Cardiac septum (tissue), 1 donor: ENCODE measurements around the gene FAAH. TPM values are rescaled to one million over a fixed set of nuclear protein-coding genes. Genes with fewer than 3 reads are reported as not detected.

Source experiments
- DNase-seq: peaks from one replicate; pipeline ENCODE4 v3.0.0-alpha.2; 2020; ENCODE audit warnings: low spot score
- intact Hi-C: fragments of 100-400 bp; cut with DNase I; formaldehyde crosslinking; loops from one replicate; pipeline ENCODE4 v1.14.0; 2022
- total RNA-seq: library from RNA; stranded (reverse); fragmentation: NEBNext Ultra II Directional; extraction: Animal tissue kit (Norgen Biotek cat#: 25700); gene quantifications from one replicate; pipeline ENCODE4 v1.2.1, GENCODE V29; 2021
- donor health status: DM: no; HTN: no; CAD: no.

The FAAH gene
- total RNA-seq, 1 donor from 2014 or later, result 0.97 TPM

GRCh38 chr1:46444466-46444865 is 50.3 kb downstream of the FAAH start:
- DNase-seq, result no peak
- intact Hi-C loops, result no loop called here

DNA sequence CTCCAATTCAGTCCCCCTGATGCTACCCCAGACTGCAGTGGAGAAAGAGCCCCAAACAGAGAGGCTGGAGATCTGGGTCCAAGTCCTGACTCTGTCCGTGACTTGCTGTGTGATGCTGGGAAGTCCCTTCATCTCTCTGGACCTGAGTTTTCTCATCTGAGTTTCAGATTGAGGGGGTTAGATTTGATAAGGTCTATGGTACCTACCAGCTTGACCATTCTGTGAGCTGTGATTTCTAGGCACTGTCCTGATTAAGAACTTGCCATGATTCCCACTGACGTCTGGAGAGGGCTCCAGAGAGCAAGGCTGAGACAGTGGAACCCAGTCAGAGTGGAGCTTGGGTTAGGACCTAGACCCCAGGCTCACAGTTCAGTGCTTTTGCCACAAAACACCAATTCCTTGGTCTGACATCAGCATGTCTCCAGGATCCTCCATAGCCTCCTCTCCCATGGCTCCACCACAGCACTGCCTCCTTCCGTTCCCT is 51.7 kb downstream of the FAAH start:
- DNase-seq, result no peak

DNA sequence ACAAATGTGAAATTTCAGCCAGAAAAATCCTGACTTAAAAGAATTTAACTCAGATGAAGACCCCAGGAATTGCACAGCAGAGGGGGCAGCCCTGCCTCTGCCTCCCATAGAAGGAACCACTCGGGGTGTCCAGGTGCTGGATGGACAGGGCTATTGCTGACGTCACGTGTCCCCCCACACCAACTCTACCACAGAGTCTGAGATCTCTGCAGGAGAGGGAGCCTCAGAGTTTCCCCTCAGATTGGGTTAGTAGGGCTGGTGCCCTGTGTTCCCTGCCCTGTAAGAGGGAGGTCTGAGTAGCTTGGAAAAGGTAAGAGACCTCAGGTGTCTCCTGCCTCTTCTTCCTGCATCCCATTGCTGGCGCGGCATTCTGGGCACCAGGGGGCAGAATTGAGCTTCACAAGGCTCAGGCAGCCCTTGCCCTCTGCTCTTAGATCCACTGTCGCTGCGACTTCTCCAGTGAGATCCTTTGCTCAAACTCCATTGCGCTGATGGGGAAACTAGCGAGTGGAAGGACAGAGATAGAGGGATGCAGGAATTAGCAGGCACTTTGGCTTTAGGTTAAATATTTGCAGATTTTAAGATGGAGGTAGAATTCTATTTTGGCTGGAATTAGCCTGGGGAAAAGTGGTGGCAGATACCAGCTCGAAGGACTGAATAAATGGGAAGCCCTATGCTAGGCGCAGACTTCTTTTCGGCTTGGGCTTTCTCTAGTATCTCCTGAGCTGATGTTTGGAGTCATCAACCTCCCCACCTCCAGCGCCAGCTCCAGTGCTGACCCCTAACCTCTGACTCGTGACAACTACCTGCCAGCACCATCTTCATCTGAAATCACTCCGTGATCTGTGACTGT is 52.8 kb downstream of the FAAH start:
- intact Hi-C loops, result loop anchor here (1.0 kb wide), 1 partner anchor 81 kb away; no protein-coding TSS in a partner anchor

More for the DNA sequence above, 51.7 kb downstream of the FAAH start:
- intact Hi-C loops, result loop anchor here (1.0 kb wide), 1 partner anchor 82 kb away; no protein-coding TSS in a partner anchor

DNA sequence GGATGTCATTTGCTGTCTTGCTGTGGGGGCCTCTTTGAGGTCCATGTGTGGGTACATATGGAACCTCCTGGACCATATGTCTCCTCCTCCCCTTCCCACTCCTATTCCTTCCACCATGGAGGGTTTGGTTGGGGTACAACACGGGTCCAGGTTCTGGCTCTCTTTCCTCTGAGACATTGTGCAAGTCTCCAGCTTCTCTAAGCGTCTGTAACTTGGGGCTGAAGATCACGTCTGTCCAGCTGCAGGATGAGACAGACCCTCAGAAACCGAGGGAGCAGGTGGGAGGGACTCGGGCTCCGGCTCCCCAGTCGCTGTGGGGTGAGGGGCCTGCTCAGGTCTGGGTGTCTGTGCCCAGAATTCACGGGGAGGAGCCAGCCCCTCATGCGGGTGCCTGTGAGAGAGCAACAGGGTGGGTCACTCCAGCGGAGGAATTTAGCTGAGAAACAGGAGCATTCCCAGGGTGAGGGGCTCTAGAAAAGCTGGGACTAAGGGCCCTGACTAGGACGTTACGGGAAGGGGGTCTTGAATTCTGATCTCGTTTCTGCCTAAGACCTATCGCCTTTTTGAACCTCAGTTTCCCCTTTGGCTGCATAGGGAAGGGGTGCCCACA is 53.5 kb downstream of the FAAH start:
- no peak for DNase-seq
- intact Hi-C loops, result no loop called here

More for the DNA sequence above, 52.8 kb downstream of the FAAH start:
- peak; percentile 86 for DNase-seq

DNA sequence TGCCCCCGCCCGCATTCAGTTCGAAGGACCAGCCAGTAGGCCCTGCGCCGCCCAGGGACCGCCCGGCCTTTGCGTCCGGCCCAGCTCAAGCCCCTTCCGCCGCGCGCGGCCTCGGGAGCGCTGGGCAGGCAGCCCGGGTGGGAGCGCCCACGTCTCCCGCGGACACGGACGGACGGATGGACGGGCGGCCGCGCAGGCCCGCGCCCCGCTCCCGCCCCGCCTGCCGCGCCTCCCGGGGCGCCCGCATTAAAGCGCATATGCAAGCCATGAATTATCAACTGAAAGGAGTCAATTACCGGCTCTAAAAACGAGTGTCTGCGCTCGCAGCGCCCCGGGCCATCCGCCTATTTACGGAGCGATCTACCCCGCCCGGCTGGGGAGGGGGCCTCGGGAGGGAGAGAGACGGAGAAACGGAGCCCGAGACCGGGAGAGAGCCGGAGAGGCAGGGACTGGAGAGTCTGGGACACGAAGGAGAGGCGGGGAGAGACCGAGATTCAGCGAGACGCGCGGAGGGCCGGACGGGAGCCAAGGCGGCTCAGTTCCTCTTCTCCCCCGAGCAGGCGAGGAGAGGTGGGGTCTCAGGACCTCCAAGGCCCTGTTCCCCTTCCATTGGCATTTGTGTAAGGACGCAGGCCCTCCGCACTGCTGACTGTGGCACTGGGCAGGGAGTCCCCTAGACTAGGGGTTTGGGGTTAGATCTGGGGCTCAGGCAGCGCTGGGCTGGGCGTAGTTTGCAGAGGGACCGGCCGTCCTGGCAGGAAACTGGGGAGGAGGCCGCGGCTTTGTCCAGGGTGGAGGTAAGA is 54.2 kb downstream of the FAAH start:
- intact Hi-C loops, result no loop called here
- DNase-seq, result no peak

DNA sequence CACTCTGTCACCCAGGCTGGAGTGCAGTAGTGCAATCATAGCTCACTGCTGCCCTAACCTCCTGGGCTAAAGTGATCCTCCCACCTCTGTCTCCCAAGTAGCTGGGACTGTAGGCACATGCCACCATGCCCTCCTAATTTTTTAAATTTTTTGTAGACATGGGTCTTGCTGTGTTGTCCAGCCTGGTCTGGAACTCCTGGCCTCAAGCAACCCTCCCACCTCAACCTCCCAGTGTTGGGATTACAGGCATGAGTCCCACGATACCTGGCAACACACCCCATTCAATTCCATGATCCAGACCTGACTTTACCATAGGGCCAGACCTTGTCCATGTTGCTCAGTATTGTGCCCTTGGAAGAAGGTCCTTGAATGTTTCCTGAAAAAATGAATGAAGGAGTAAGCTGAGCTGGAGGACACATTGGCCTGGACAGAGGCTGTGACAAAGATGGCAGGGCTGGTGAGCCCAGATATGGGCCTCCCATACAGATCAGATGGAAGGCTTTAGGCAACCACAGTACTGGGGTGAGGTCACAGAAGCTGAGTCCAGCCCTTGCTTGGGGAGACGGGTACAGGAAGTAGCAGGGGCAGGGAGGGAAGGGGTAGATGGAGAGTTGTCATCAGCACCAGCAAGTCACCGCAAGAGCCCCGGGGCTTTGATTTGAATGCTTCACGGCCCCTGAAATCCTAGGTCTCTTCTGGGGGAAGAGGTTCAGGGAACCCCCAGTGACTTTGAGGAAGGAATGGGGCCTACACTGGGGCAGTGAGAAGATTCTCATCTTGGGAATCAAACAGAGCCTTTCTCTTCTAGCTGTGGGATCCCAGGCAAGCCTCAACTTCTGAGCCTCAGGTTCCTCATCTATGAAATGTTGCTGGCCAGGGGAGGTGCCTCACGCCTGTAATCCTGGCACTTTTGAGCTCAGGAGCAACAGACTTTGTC is 55.4 kb downstream of the FAAH start:
- intact Hi-C loops, result no loop called here
- DNase-seq, result no peak

GRCh38 chr1:46450160-46450517 is 56.0 kb downstream of the FAAH start:
- intact Hi-C loops, result no loop called here
- DNase-seq, result no peak

GRCh38 chr1:46451948-46452930 is 58.1 kb downstream of the FAAH start:
- intact Hi-C loops, result no loop called here

GRCh38 chr1:46452931-46453325 is 58.8 kb downstream of the FAAH start:
- intact Hi-C loops, result no loop called here
- no peak for DNase-seq

More at GRCh38 chr1:46451948-46452930, 58.1 kb downstream of the FAAH start:
- DNase-seq, result no peak

GRCh38 chr1:46453449-46453848 is 59.3 kb downstream of the FAAH start:
- DNase-seq, result no peak
- intact Hi-C loops, result no loop called here

- intact Hi-C loops, result no loop called here
- no peak for DNase-seq
These were observed 61.8 kb downstream of the FAAH start for GRCh38 chr1:46455951-46456350.

DNA sequence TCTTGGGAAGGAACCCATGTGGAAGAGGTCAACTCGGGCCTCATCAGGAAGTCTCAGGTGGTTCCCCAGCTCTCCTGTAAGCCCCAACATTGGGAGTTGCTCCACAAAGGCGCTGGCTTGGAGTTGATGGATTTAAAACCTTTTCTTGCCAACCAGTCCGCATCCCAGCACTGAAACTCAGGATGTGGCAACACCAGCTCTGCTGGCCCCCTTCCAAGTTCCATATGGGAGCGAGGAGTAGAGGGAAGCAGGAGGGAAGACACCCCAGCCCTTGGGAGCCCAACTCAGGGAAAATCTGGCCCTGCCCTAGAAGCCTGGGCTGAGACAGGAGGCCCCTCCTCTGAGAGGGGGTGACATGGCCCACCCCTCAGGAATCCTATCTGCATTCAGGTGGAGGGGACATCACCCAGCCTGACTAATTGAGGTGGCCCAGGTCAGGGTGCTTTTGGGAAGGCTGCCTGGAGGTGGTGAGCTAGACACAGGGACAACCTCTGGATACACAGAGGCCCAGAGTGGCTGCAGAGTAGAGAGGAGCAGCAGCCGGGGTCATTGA is 62.4 kb downstream of the FAAH start:
- DNase-seq, result no peak

DNA sequence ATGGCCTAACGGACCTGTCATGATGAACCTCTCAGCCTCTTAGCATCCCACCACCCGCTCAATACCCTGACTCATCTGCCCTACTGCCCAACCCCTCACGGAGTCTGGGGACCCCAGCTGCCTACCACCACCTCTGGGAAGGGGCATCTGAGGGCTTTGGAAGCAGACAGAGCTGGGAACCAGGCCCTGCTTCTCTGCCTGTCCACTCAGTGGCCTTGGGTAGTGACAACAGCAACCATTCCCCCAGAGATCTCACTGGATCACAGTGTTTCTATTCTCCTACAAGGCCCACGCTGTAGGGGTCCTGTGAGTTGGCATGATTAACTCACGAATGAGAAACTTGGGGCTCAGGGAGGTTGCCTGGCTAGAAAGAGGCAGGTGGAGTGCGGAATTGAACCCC is 63.1 kb downstream of the FAAH start:
- DNase-seq, result no peak
- intact Hi-C loops, result no loop called here

More for the DNA sequence above, 62.4 kb downstream of the FAAH start:
- intact Hi-C loops, result no loop called here

DNA sequence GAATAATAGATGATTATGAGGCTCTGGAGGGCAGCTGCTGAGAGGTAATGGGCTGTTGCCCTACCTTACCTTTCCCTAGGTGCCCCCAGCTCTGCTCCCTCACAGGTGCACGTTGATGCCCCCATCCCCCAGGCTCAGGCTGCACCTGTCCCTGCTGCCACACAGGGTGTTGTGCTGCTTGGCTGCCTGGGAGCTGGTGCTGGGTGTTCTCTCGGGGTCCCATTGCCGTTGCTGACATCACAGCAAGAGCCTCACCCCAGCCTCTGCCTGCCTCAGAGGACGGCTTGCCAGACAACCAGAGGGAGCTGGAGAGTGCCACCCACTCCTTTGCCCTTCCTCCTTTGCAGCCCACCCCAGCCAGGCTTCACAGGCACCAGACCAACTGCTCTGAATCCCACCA is 64.1 kb downstream of the FAAH start:
- intact Hi-C loops, result no loop called here
- DNase-seq, result no peak

GRCh38 chr1:46458846-46459245 is 64.7 kb downstream of the FAAH start:
- intact Hi-C loops, result no loop called here
- DNase-seq, result no peak

GRCh38 chr1:46459315-46459714 is 65.2 kb downstream of the FAAH start:
- intact Hi-C loops, result no loop called here
- no peak for DNase-seq

DNA sequence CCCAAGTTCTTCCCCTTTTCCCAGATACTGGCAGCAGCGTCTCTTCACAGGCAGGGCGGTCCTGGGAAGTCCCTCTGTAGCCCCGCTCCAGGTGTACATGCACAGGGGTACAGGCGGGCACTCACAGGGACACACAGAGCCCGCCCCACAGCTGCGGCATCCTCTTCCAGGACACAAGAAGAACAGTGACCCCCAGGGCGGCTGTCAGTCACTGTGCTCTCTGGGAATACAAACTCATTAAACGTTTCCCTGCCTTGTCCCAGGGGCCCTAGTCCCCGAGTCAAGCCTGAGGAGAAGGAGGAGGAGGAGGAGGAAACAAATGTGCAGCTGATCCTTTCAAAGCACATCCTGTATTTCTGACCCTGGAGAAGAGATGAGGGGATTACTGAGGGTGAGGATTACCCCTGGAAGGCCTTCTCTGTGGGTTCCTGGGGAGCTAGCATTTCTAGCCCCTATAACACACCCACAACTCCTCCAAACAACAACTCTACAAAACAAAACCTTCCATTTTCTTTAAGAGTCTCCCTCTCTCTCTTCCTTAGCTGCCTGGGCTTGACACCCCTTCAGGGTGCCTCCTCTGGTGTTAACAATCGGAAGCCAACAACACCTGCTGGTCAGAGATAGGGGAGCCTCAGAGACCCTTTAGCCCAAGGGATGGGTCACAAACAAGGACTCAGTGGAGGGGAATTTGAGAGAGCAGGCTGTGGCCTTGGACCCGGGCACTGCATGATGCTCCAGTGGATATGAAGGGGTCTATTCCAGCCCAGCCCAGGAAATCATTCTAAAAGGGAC is 67.1 kb downstream of the FAAH start:
- intact Hi-C loops, result no loop called here
- no peak for DNase-seq
